Measurements from ENCODE around the gene IMMP1L.

GRCh38 chr11:31464436-31464835, 45.0 kb downstream of the IMMP1L start:
- TF ChIP-seq, protein P1, sequence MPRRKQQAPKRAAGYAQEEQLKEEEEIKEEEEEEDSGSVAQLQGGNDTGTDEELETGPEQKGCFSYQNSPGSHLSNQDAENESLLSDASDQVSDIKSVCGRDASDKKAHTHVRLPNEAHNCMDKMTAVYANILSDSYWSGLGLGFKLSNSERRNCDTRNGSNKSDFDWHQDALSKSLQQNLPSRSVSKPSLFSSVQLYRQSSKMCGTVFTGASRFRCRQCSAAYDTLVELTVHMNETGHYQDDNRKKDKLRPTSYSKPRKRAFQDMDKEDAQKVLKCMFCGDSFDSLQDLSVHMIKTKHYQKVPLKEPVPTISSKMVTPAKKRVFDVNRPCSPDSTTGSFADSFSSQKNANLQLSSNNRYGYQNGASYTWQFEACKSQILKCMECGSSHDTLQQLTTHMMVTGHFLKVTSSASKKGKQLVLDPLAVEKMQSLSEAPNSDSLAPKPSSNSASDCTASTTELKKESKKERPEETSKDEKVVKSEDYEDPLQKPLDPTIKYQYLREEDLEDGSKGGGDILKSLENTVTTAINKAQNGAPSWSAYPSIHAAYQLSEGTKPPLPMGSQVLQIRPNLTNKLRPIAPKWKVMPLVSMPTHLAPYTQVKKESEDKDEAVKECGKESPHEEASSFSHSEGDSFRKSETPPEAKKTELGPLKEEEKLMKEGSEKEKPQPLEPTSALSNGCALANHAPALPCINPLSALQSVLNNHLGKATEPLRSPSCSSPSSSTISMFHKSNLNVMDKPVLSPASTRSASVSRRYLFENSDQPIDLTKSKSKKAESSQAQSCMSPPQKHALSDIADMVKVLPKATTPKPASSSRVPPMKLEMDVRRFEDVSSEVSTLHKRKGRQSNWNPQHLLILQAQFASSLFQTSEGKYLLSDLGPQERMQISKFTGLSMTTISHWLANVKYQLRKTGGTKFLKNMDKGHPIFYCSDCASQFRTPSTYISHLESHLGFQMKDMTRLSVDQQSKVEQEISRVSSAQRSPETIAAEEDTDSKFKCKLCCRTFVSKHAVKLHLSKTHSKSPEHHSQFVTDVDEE (CRISPR knock-in tag; IDR thresholded peaks at IDR 0.05) = no peak
- TF ChIP-seq SNAI2 (CRISPR knock-in tag; IDR thresholded peaks at IDR 0.05) (no peak), ESRRG (CRISPR knock-in tag; IDR thresholded peaks at IDR 0.05) (no peak), GLIS3 (CRISPR knock-in tag; IDR thresholded peaks at IDR 0.05) (no peak), ZFP30 (CRISPR knock-in tag; IDR thresholded peaks at IDR 0.05) (no peak), BACH2 (CRISPR knock-in tag; IDR thresholded peaks at IDR 0.05; ENCODE audit: borderline replicate concordance) (no peak), RARB (CRISPR knock-in tag; IDR thresholded peaks at IDR 0.05) (no peak), ZNF565 (CRISPR knock-in tag; conservative IDR thresholded peaks at IDR 0.05; ENCODE audit: low read depth) (no peak)
- TF ChIP-seq, protein P2, sequence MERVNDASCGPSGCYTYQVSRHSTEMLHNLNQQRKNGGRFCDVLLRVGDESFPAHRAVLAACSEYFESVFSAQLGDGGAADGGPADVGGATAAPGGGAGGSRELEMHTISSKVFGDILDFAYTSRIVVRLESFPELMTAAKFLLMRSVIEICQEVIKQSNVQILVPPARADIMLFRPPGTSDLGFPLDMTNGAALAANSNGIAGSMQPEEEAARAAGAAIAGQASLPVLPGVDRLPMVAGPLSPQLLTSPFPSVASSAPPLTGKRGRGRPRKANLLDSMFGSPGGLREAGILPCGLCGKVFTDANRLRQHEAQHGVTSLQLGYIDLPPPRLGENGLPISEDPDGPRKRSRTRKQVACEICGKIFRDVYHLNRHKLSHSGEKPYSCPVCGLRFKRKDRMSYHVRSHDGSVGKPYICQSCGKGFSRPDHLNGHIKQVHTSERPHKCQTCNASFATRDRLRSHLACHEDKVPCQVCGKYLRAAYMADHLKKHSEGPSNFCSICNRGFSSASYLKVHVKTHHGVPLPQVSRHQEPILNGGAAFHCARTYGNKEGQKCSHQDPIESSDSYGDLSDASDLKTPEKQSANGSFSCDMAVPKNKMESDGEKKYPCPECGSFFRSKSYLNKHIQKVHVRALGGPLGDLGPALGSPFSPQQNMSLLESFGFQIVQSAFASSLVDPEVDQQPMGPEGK (CRISPR knock-in tag; IDR thresholded peaks at IDR 0.05; ENCODE audit: borderline replicate concordance) = no peak
